ENCODE data around the gene MIS18BP1.
"Not testable (repeated sequence)": the region's sequence is repeated elsewhere in the genome, so short reads cannot be mapped to it uniquely, and the experiment has no call there.

MIS18BP1 gene

GRCh38 chr14:45242706-45243105, 10.3 kb downstream of the MIS18BP1 start:
- no peak for DNase-seq

GRCh38 chr14:45238988-45239387, 14.0 kb downstream of the MIS18BP1 start:
- DNase-seq, result no peak

- DNase-seq, result no peak
Observed at GRCh38 chr14:45227566-45227965, 25.4 kb downstream of the MIS18BP1 start.

GRCh38 chr14:45222485-45223262, 30.3 kb downstream of the MIS18BP1 start:
- DNase-seq, result no peak

GRCh38 chr14:45214341-45214740, 38.7 kb downstream of the MIS18BP1 start:
- not testable (repeated sequence) for DNase-seq

GRCh38 chr14:45213716-45214115, 39.3 kb downstream of the MIS18BP1 start:
- DNase-seq, result not testable (repeated sequence)

GRCh38 chr14:45212231-45212630, 40.8 kb downstream of the MIS18BP1 start:
- DNase-seq, result no peak

GRCh38 chr14:45211295-45211694, 41.7 kb downstream of the MIS18BP1 start:
- DNase-seq, result no peak

- DNase-seq, result no peak
Observed at GRCh38 chr14:45210159-45210558, 42.8 kb downstream of the MIS18BP1 start.

- no peak for DNase-seq
Observed at GRCh38 chr14:45204241-45204640, 48.8 kb downstream of the MIS18BP1 start.

GRCh38 chr14:45201905-45202304, 51.1 kb downstream of the MIS18BP1 start:
- peak; percentile 14 for DNase-seq

- no peak for DNase-seq
Observed at GRCh38 chr14:45199230-45199629, 53.8 kb downstream of the MIS18BP1 start.

- DNase-seq, result no peak
Observed at GRCh38 chr14:45198551-45198950, 54.5 kb downstream of the MIS18BP1 start.

- DNase-seq, result no peak
Observed at GRCh38 chr14:45194964-45195363, 58.0 kb downstream of the MIS18BP1 start.

GRCh38 chr14:45185100-45185814, 67.7 kb downstream of the MIS18BP1 start:
- no peak for DNase-seq

- no peak for DNase-seq
Observed at GRCh38 chr14:45181806-45182205, 71.2 kb downstream of the MIS18BP1 start.

- no peak for DNase-seq
Observed at GRCh38 chr14:45181329-45181728, 71.7 kb downstream of the MIS18BP1 start.

- peak; percentile 2 for DNase-seq
Observed at GRCh38 chr14:45177076-45177475, 75.9 kb downstream of the MIS18BP1 start.

- no peak for DNase-seq
Observed at GRCh38 chr14:45169906-45170305, 83.1 kb downstream of the MIS18BP1 start.

- DNase-seq, result no peak
Observed at GRCh38 chr14:45156067-45156466, 96.9 kb downstream of the MIS18BP1 start.
